Hepatocyte (in vitro differentiated cells): ENCODE results near the gene ZNF724.

Source experiments
- EZH2 ChIP-seq: fragments of 200-600 bp; sonication (generic); IDR thresholded peaks from 2 replicates; pipeline ENCODE4 v1.6.1; 2016; ENCODE audit warnings: antibody characterized with exemption, mild to moderate bottlenecking, borderline replicate concordance
- TF ChIP-seq, protein P1 (sequence below): fragments of 200-600 bp; sonication (generic); IDR thresholded peaks from 2 replicates; pipeline ENCODE4 v1.5.1; 2016; ENCODE audit warnings: antibody characterized with exemption, mild to moderate bottlenecking; ENCODE audit not compliant: poor library complexity

GRCh38 chr19:23259961-23260360 lies 9.8 kb upstream of the ZNF724 start:
- TF ChIP-seq, protein P1, sequence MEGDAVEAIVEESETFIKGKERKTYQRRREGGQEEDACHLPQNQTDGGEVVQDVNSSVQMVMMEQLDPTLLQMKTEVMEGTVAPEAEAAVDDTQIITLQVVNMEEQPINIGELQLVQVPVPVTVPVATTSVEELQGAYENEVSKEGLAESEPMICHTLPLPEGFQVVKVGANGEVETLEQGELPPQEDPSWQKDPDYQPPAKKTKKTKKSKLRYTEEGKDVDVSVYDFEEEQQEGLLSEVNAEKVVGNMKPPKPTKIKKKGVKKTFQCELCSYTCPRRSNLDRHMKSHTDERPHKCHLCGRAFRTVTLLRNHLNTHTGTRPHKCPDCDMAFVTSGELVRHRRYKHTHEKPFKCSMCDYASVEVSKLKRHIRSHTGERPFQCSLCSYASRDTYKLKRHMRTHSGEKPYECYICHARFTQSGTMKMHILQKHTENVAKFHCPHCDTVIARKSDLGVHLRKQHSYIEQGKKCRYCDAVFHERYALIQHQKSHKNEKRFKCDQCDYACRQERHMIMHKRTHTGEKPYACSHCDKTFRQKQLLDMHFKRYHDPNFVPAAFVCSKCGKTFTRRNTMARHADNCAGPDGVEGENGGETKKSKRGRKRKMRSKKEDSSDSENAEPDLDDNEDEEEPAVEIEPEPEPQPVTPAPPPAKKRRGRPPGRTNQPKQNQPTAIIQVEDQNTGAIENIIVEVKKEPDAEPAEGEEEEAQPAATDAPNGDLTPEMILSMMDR, result no peak
- TF ChIP-seq EZH2, result no peak
